Kidney (tissue), 14 donors: Measurements from ENCODE around the gene ZNF763. TPM values are rescaled to one million over a fixed set of nuclear protein-coding genes. Genes with fewer than 3 reads are reported as not detected.
"Not testable (repeated sequence)": the region's sequence is repeated elsewhere in the genome, so short reads cannot be mapped to it uniquely, and the experiment has no call there.

Experiments
- DNase-seq, 5 donors: peaks; one replicate each; pipeline ENCODE4 v3.0.0-alpha.2; 2013 to 2020
- FAIRE-seq: peaks from 2 replicates; lab custom pipeline; 2012; peaks lifted over from hg19 to GRCh38; lab: Jason Lieb, UNC
- H3K27ac ChIP-seq, 2 donors: one replicate each; pipeline ENCODE4 v1.7.0; 2013; ENCODE audit warnings: low read depth in 2 of 2, low read length in 2 of 2, inconsistent platforms in 1 of 2
- H3K27me3 ChIP-seq: one replicate; pipeline ENCODE4 v1.7.1; 2013; ENCODE audit warnings: low read length, inconsistent platforms; ENCODE audit not compliant: control insufficient read depth, insufficient read depth
- H3K36me3 ChIP-seq, 3 donors: one replicate each; pipeline versions ENCODE4 v1.7.0 to v1.7.1; 2013; ENCODE audit warnings: low read length in 3 of 3, control low read depth in 1 of 3, inconsistent platforms in 1 of 3; ENCODE audit not compliant: insufficient read depth in 3 of 3, control insufficient read depth in 2 of 3
- H3K4me1 ChIP-seq, 3 donors: one replicate each; pipeline versions ENCODE4 v1.7.0 to v1.7.1; 2013; ENCODE audit warnings: low read length in 3 of 3, inconsistent platforms in 1 of 3, low read depth in 1 of 3; ENCODE audit not compliant: control insufficient read depth in 2 of 3, insufficient read depth in 2 of 3
- H3K4me3 ChIP-seq, 3 donors: one replicate each; pipeline versions ENCODE4 v1.7.0 to v1.8.1; 2013; ENCODE audit warnings: low read length in 3 of 3, control low read depth in 1 of 3, inconsistent platforms in 1 of 3
- H3K9ac ChIP-seq, 3 donors: one replicate each; pipeline versions ENCODE4 v1.7.0 to v1.7.1; 2013; ENCODE audit warnings: low read length in 3 of 3, control low read depth in 1 of 3, inconsistent platforms in 1 of 3
- H3K9me3 ChIP-seq, 3 donors: one replicate each; pipeline versions ENCODE4 v1.7.0 to v1.7.1; 2013; ENCODE audit warnings: low read length in 3 of 3, control low read depth in 1 of 3, inconsistent platforms in 1 of 3; ENCODE audit not compliant: control insufficient read depth in 2 of 3, insufficient read depth in 1 of 3
- intact Hi-C: fragments of 100-400 bp; cut with DNase I; formaldehyde crosslinking; loops from one replicate; pipeline ENCODE4 v1.11.1; 2022
- polyA plus RNA-seq: library from polyadenylated mRNA; stranded (reverse); fragments of 350-450 nt; fragmentation: Illumina TruSeq; extraction: RNeasy Lipid Tissue Mini Kit (QIAGEN cat#74804); gene quantifications from one replicate; pipeline ENCODE4 v1.2.3, GENCODE V29; 2014; ENCODE audit warnings: low read depth, low replicate concordance; ENCODE audit not compliant: insufficient read depth
- total RNA-seq: library from RNA; stranded (reverse); fragmentation: NEBNext Ultra II Directional; extraction: Animal tissue kit (Norgen Biotek cat#: 25700); gene quantifications from one replicate; pipeline ENCODE4 v1.2.1, GENCODE V29; 2021
- TF ChIP-seq, protein P1 (sequence below): IDR thresholded peaks from 3 replicates; pipeline ENCODE4 v1.5.1; 2012; ENCODE audit warnings: mild to moderate bottlenecking, moderate library complexity, borderline replicate concordance; ENCODE audit not compliant: insufficient read depth; ENCODE audit errors: extremely low read depth
- donor health status: control.
- donor health status: control.
- donor health status: control.
- donor health status: control.
- donor health status: control.
- donor health status: DM: yes; HTN: yes; CAD: no.
- donor health status: Normal renal cell carcinoma (clear cell type).

Gene ZNF763
- total and polyA plus RNA-seq, 2 donors from 2014 or later: 4.6 to 9.8 TPM

DNA sequence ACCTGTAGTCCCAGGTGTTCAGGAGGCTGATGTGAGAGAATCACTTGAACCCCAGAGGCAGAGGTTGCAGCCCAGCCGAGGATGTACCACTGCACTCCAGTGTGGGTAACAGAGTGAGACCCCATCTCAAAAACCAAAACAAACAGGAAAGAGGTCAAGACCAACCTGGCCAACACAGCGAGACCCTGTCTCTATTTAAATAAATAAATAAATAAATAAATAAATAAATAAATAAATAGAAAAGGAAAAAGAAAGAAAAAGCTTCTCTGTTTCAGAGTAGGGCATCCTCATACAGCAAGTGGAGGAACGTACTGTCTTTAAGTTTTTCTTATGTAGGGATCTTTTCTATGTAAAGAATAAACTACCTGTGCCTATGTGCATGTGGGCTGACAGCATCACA, 37.6 kb upstream of the ZNF763 start:
- peaks cover 0 to 14% (median 0%) of the 10 kb centered on the region in 3 donors for H3K4me1 ChIP-seq
- TF ChIP-seq, protein P1, sequence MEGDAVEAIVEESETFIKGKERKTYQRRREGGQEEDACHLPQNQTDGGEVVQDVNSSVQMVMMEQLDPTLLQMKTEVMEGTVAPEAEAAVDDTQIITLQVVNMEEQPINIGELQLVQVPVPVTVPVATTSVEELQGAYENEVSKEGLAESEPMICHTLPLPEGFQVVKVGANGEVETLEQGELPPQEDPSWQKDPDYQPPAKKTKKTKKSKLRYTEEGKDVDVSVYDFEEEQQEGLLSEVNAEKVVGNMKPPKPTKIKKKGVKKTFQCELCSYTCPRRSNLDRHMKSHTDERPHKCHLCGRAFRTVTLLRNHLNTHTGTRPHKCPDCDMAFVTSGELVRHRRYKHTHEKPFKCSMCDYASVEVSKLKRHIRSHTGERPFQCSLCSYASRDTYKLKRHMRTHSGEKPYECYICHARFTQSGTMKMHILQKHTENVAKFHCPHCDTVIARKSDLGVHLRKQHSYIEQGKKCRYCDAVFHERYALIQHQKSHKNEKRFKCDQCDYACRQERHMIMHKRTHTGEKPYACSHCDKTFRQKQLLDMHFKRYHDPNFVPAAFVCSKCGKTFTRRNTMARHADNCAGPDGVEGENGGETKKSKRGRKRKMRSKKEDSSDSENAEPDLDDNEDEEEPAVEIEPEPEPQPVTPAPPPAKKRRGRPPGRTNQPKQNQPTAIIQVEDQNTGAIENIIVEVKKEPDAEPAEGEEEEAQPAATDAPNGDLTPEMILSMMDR: no peak
- DNase-seq (no peak), FAIRE-seq (no peak)
- H3K9me3 ChIP-seq: no peaks in the 10 kb centered on the region
- H3K4me3 ChIP-seq: no peak overlapping the region
- no peak overlapping the region for H3K27ac ChIP-seq
- no peak overlapping the region for H3K9ac ChIP-seq
- intact Hi-C loops: no loop called here
- H3K36me3 ChIP-seq: no peaks in the 10 kb centered on the region
- H3K27me3 ChIP-seq: no peaks in the 10 kb centered on the region

DNA sequence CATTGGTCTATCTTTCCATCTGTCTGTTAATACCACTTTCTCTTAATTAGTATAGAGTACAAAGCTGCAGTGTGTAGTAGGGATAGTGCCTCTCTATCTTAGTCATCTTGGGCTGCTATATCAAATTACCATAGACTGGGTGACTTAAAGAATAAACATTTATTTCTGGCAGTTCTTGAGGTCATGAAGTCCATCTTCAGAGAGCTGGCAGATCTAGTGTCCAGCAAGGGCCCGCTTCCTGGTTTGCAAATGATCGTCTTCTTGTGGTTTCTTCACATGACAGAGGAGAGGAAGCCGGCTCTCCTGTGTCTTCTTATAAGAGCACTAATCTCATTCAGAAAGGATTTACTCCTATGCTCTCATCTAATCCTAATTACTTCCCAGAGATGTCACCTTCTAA, 33.8 kb upstream of the ZNF763 start:
- no peak for FAIRE-seq

DNA sequence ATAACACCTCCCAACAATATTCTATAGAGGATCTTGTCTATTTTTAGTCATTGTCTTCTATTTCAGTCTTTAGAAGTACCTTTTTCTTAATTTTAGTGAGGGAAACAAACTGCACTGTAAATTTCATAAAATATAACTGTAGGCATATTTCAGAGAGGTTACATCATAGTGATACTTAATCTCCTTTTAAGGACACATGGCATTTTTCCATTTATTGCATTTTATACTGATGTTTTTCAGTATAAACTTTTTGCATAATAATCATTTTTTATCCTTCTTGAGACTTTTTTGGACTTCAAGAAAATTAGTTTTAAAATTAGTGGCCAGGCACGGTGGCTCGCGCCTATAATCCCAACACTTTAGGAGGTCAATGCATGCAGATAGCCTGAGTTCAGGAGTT, 33.3 kb upstream of the ZNF763 start:
- Histone ChIP-seq H3K9me3 (peaks cover 0 to 4% (median 2%) of the 10 kb centered on the region in 3 donors), H3K27ac (no peak overlapping the region), H3K4me3 (no peak overlapping the region), H3K4me1 (peaks cover 0 to 5% (median 0%) of the 10 kb centered on the region in 3 donors), H3K36me3 (peaks cover 0 to 8% (median 0%) of the 10 kb centered on the region in 3 donors), H3K27me3 (no peaks in the 10 kb centered on the region), H3K9ac (no peak overlapping the region)
- no peak for DNase-seq
- intact Hi-C loops: no loop called here
- TF ChIP-seq, protein P1: no peak
- no peak for FAIRE-seq

More for the DNA sequence above, 33.8 kb upstream of the ZNF763 start:
- TF ChIP-seq, protein P1: no peak
- Histone ChIP-seq H3K4me1 (peaks cover 0 to 5% (median 0%) of the 10 kb centered on the region in 3 donors), H3K4me3 (no peak overlapping the region), H3K9me3 (peaks cover 0 to 4% (median 2%) of the 10 kb centered on the region in 3 donors), H3K27me3 (no peaks in the 10 kb centered on the region), H3K36me3 (peaks cover 0 to 8% (median 0%) of the 10 kb centered on the region in 3 donors), H3K27ac (no peak overlapping the region), H3K9ac (no peak overlapping the region)
- intact Hi-C loops: no loop called here
- no peak for DNase-seq

DNA sequence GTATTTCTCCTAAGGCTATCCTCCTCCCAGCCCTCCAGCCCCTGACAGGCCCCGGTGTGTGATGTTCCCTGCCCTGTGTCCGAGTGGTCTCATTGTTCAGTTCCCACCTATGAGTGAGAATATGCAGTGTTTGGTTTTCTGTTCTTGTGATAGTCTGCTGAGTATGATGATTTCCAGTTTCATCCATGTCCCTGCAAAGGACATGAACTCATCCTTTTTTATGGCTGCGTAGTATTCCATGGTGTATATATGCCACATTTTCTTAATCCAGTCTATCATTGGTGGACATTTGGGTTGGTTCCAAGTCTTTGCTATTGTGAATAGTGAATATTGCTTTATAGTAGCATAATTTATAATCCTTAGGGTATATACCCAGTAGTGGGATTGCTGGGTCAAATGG, 29.0 kb upstream of the ZNF763 start:
- DNase-seq, FAIRE-seq, intact Hi-C loops, H3K9ac ChIP-seq, H3K4me3 ChIP-seq, H3K27me3 ChIP-seq, H3K4me1 ChIP-seq, H3K27ac ChIP-seq, H3K36me3 ChIP-seq, H3K9me3 ChIP-seq: not testable (repeated sequence)

DNA sequence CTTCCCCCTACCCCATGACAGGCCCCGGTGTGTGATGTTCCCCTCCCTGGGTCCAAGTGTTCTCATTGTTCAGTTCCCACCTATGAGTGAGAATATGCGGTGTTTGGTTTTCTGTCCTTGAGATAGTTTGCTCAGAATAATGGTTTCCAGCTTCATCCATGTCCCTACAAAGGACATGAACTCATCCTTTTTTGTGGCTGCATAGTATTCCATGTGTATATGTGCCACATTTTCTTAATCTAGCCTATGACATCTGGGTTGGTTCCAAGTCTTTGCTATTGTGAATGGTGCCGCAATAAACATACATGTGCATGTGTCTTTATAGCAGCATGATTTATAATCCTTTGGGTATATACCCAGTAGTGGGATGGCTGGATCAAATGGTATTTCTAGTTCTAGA, 26.5 kb upstream of the ZNF763 start:
- H3K4me3 ChIP-seq, FAIRE-seq, H3K27ac ChIP-seq, DNase-seq, intact Hi-C loops, H3K9ac ChIP-seq, H3K4me1 ChIP-seq, H3K27me3 ChIP-seq: not testable (repeated sequence)
- Histone ChIP-seq H3K36me3 (peaks cover 0 to 18% (median 2%) of the 10 kb centered on the region in 3 donors), H3K9me3 (peaks cover 0 to 24% (median 16%) of the 10 kb centered on the region in 3 donors)

DNA sequence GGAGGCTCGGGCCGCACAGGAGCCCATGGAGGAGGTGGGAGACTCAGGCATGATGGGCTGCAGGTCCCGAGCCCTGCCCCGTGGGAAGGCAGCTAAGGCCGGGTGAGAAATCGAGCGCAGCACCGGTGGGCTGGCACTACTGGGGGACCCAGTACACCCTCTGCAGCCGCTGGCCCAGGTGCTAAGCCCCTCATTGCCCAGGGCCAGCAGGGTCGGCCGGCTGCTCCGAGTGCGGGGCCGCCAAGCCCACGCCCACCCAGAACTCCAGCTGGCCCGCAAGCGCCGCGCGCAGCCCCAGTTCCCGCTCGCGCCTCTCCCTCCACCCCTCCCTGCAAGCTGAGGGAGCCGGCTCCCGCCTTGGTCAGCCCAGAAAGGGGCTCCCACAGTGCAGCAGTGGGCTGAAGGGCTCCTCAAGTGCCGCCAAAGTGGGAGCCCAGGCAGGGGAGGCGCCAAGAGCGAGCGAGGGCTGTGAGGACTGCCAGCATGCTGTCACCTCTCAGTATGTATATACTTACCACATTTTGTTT, 23.4 kb upstream of the ZNF763 start:
- H3K9ac ChIP-seq, H3K27me3 ChIP-seq, intact Hi-C loops, H3K27ac ChIP-seq, H3K4me3 ChIP-seq, H3K4me1 ChIP-seq, FAIRE-seq: not testable (repeated sequence)
- DNase-seq: peak in 1 of 5 donors; percentile 57
- peaks cover 0 to 13% (median 8%) of the 10 kb centered on the region in 3 donors for H3K36me3 ChIP-seq
- peaks cover 0 to 50% (median 40%) of the 10 kb centered on the region in 3 donors for H3K9me3 ChIP-seq
